H1 (cell line): Measurements from ENCODE around the gene EXOC5. TPM values are rescaled to one million over a fixed set of nuclear protein-coding genes. Genes with fewer than 3 reads are reported as not detected.

Source experiments
- BCL11A ChIP-seq, 2 experiments: IDR thresholded peaks; one replicate each; pipeline ENCODE4 v1.6.1; 2011; ENCODE audit warnings: low read depth in 2 of 2, low read length in 2 of 2, mild to moderate bottlenecking in 2 of 2
- JUND ChIP-seq: IDR thresholded peaks from 2 replicates; pipeline ENCODE4 v1.6.1; 2011; ENCODE audit warnings: mild to moderate bottlenecking, improper control_type of control experiment, low read length
- RAD21 ChIP-seq, 2 experiments: IDR thresholded peaks in 1 of 2; conservative IDR thresholded peaks in 1 of 2; 2 replicates each; pipeline ENCODE4 v1.6.1; 2011; ENCODE audit warnings: low read depth in 2 of 2, low read length in 2 of 2, improper control_type of control experiment in 1 of 2, inconsistent platforms in 1 of 2, mild to moderate bottlenecking in 1 of 2, moderate library complexity in 1 of 2
- polyA plus RNA-seq, 7 experiments: library from polyadenylated mRNA; depleted of rRNA in 3 of 7; stranded (reverse) in 5 of 7; unstranded in 2 of 7; fragments of >200 nt in 5 of 7; fragments of 200-250 nt in 2 of 7; gene quantifications; 1 replicate in 5 of 7; 2 replicates in 1 of 7; 4 replicates in 1 of 7; pipeline versions ENCODE4 v1.2.1 to v1.2.3, GENCODE V29; 2011 to 2013; ENCODE audit warnings: missing spikeins in 2 of 7, mixed read lengths in 2 of 7
- total RNA-seq: library from RNA; stranded (reverse); fragmentation: NEBNext Ultra II Directional; extraction: Animal tissue kit (Norgen Biotek cat#: 25700); gene quantifications from 2 replicates; pipeline ENCODE4 v1.2.1, GENCODE V29; 2021

The EXOC5 gene
- total and polyA plus RNA-seq, 2 of the 8 experiments (the other 6 are each of a cell fraction or from before 2014, with no cell fraction given) = 23.0 to 86.7 TPM

DNA sequence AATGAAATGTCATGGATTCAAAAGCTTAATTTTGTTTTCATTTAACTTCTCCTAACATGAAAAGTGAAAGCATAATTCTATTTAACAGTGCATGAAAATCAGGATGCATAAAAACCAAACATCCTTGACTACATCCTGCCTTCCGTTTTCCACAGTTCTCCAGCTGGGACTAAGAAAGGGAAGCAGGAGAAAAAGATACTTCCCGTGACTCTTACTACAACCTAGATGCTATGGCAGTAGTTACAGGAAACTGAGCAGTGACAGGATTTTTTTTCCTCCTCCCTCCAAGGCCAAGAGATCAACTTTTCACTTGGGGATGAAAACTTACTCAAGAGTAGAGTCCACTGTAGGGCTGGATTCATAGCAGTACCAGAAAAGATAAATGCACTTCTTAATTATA lies 2.6 kb downstream of the EXOC5 start (continued):
- TF ChIP-seq BCL11A (IDR thresholded peaks at IDR 0.05; ENCODE audit: low read depth in 2 of 2, low read length in 2 of 2) = no peak
- no peak for TF ChIP-seq JUND
- TF ChIP-seq RAD21 (IDR thresholded peaks at IDR 0.05 in 1 of 2, conservative IDR thresholded peaks at IDR 0.05 in 1 of 2; ENCODE audit: low read depth in 2 of 2, low read length in 2 of 2) = no peak
